Activated CD4-positive, alpha-beta T cell treated with anti-CD3 and anti-CD28 coated beads for 36 hours (primary cell): ENCODE measurements around the gene DAAM2. TPM values are rescaled to one million over a fixed set of nuclear protein-coding genes. Genes with fewer than 3 reads are reported as not detected.

ENCODE experiments used
- ATAC-seq: fragments of 200-7000 bp; cut with Tn5 transposase; one replicate; pipeline ENCODE4 v1.10.0; 2021; ENCODE audit warnings: mild to moderate bottlenecking, moderate library complexity
- CTCF ChIA-PET: fragments of 350-600 bp; sonication (Branson Sonifier 250); formaldehyde crosslinking; loops from one replicate; lab custom pipeline; 2021; ENCODE audit warnings: antibody characterized with exemption; lab: Charles Lee
- POLR2A ChIA-PET: fragments of 350-600 bp; sonication (Branson Sonifier 250); formaldehyde crosslinking; loops from one replicate; lab custom pipeline; 2021; ENCODE audit warnings: antibody characterized with exemption, inconsistent platforms; lab: Charles Lee
- DNase-seq: peaks from one replicate; pipeline ENCODE4 v3.0.0-alpha.2; 2020
- H3K27ac Mint-ChIP-seq: one replicate; pipeline ENCODE4 v1.8.0; 2021; ENCODE audit warnings: mixed read lengths
- H3K27me3 Mint-ChIP-seq: one replicate; pipeline ENCODE4 v1.8.0; 2021; ENCODE audit warnings: mixed read lengths
- H3K36me3 Mint-ChIP-seq: one replicate; pipeline ENCODE4 v1.8.0; 2021; ENCODE audit warnings: low read depth, mixed read lengths
- H3K4me1 Mint-ChIP-seq: one replicate; pipeline ENCODE4 v1.8.0; 2021; ENCODE audit warnings: mixed read lengths
- H3K4me3 Mint-ChIP-seq: one replicate; pipeline ENCODE4 v1.8.0; 2021; ENCODE audit warnings: mild to moderate bottlenecking, moderate library complexity, mixed read lengths
- H3K9me3 Mint-ChIP-seq: one replicate; pipeline ENCODE4 v1.8.0; 2021; ENCODE audit warnings: low read depth, mixed read lengths
- intact Hi-C, 2 experiments: fragments of 100-400 bp; cut with DNase I in 1 of 2; cut with micrococcal nuclease in 1 of 2; formaldehyde crosslinking; loops; one replicate each; pipeline versions ENCODE4 v1.14.2 to v1.15.1; 2022 to 2024; cut with DNase I, micrococcal nuclease
- total RNA-seq, 2 experiments: library from RNA; stranded (reverse); gene quantifications; one replicate each; pipeline ENCODE4 v1.2.3, GENCODE V29; 2021

DAAM2 gene
- total RNA-seq, 2 experiments from 2014 or later = not detected

DNA sequence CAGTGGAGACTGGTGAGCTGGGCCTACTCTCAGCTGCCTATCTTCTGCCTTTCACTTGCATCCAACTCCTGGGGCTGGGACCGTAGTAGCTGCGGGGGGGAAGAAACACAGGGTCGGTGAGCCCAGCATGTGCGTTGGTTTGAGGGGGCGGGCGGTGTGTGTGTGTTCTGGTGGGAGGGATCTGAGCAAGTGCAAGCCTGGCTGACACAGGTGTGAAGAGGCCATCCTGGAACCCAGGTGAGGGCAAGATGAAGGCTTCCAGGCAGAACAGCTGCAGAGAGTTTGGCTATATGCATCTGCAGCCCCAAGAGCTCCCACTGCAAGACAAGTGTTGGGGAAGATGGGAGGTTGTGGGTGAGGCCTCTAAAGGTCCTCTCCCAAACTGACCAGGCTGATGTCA lies 111.5 kb downstream of the DAAM2 start:
- Mint-ChIP-seq H3K36me3 (no peaks in the 10 kb centered on the region), H3K27me3 (peaks cover 2% of the 10 kb centered on the region), H3K27ac (no peak overlapping the region), H3K4me3 (no peak overlapping the region), H3K9me3 (no peaks in the 10 kb centered on the region), H3K4me1 (no peaks in the 10 kb centered on the region)
- intact Hi-C loops = no loop called here
- CTCF ChIA-PET = interaction anchor here (2.5 kb wide), 1 partner anchor 38 kb away, joined by 6 read pairs; no protein-coding TSS in a partner anchor
- POLR2A ChIA-PET = no interaction called here
- no peak for ATAC-seq
- no peak for DNase-seq

DNA sequence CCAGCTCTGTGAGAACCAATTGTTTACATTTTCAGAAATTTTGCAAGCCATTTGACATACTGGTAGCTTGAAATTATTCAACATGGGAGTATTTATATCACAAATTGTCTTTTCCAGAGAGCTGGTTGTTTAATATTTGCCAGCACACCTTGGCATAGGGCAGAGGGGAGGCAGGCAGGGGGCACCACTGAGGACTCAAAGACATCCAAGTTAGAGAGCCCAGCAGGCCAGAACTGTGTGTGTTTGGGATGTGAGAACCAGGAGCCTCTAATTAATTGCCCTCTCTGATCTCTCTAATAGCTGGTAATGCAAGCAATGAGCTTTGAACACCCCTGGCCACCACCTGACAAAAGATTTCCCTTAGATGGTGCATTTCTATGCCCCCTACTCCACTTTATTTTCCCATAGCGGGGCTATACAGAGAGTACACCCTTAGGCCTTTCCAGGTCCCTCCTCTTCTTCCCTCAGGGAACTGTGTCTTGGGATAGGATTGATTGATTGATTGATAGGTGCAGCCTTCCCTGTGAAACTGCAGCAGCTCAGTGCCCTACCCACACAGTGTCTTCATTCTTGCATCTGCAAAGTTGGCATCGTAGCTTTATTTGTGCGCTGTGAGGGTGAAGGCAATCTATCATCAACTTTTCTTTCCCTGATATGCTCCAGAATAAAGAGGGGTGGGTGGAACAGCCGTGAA lies 112.9 kb downstream of the DAAM2 start:
- H3K27me3 Mint-ChIP-seq = no peaks in the 10 kb centered on the region
- POLR2A ChIA-PET = no interaction called here
- intact Hi-C loops = no loop called here
- no peak overlapping the region for H3K4me3 Mint-ChIP-seq
- H3K4me1 Mint-ChIP-seq = no peaks in the 10 kb centered on the region
- DNase-seq (no peak), ATAC-seq (no peak)
- H3K36me3 Mint-ChIP-seq = no peaks in the 10 kb centered on the region
- no peak overlapping the region for H3K27ac Mint-ChIP-seq
- CTCF ChIA-PET = interaction anchor here (2.5 kb wide), 1 partner anchor 39 kb away, joined by 6 read pairs; no protein-coding TSS in a partner anchor
- no peaks in the 10 kb centered on the region for H3K9me3 Mint-ChIP-seq

DNA sequence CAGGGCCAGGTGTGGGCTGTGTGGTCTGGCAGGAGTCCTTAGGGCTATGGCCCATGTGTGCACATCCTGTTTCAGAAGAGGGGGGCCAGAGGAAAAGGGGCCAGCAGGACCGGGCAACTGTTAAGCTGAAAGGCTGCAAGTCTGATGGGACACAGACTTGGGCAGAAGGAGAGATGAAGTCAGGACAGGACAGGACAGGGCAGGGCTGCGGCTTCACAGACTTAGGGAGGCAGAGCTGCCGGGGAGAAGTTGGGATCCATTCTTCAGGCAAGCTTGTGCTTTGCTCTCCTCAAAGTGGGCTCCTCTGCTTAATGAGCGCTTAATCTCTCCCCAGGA lies 113.4 kb downstream of the DAAM2 start:
- H3K27me3 Mint-ChIP-seq = no peaks in the 10 kb centered on the region
- ATAC-seq = no peak
- CTCF ChIA-PET = no interaction called here

DNA sequence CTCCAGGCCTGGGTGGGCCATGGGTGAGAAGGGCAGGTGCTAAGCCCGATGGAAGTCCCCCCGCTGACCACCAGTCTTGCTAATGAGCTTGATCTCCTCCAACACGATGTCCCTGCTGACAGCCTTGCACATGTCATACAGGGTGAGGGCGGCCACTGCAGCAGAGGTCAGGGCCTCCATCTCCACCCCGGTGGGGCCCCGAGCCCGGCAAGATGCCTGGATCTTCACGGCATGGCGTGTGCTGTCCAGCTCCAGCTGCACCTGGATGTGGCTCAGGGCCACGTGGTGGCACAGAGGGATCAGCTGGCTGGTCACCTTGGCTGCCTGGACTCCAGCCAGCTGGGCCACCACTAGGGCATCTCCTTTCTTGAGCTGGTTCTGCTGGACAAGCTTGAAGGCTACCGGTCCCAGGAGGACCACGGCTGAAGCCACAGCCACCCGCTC lies 114.2 kb downstream of the DAAM2 start:
- Mint-ChIP-seq H3K36me3 (no peaks in the 10 kb centered on the region), H3K4me3 (no peak overlapping the region), H3K27ac (no peak overlapping the region), H3K4me1 (no peaks in the 10 kb centered on the region), H3K9me3 (no peaks in the 10 kb centered on the region), H3K27me3 (no peaks in the 10 kb centered on the region)
- intact Hi-C loops = no loop called here
- ATAC-seq = no peak
- POLR2A ChIA-PET = no interaction called here
- CTCF ChIA-PET = no interaction called here
- DNase-seq = no peak

More for the DNA sequence above, 113.4 kb downstream of the DAAM2 start:
- H3K36me3 Mint-ChIP-seq = no peaks in the 10 kb centered on the region
- intact Hi-C loops = no loop called here
- no peak overlapping the region for H3K27ac Mint-ChIP-seq
- no peaks in the 10 kb centered on the region for H3K9me3 Mint-ChIP-seq
- H3K4me3 Mint-ChIP-seq = no peak overlapping the region
- no peak for DNase-seq
- no peaks in the 10 kb centered on the region for H3K4me1 Mint-ChIP-seq
- POLR2A ChIA-PET = no interaction called here

DNA sequence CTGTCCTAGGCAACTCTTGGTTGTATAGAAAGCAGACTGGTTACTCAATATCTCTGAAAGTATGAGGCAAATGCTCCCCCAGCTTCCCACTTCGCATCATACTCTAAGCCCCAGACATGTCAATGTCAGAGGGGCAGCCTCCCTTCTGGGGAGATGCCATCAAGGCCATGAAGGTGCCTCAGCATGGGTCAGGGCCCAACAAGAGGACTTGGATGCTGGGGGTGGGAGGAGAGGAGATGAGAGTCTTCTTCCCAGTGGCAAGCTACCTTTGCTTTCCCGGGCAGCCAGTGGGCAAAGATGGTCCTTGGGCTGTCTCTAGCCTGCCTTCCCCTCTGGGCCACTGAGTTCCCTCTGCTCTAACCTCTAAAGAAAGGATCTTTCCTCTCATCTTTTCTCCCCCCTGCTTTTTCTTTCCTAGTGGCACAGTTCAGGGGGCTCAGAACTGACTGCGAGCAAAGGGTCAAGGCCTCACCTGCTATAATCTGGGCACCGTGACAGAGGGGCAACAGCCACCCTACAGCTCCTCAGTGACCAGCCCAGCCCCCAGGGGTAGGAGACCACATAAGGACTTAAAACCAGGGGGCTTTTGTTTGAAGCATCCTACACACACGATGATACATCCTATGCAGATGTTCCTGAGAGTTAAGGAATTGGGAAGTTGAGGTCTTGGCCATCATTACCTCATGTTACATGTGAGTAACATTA lies 115.8 kb downstream of the DAAM2 start:
- Mint-ChIP-seq H3K9me3 (no peaks in the 10 kb centered on the region), H3K27ac (no peak overlapping the region), H3K27me3 (no peaks in the 10 kb centered on the region), H3K36me3 (no peaks in the 10 kb centered on the region), H3K4me3 (no peak overlapping the region), H3K4me1 (no peaks in the 10 kb centered on the region)
- ATAC-seq (no peak), DNase-seq (no peak)
- POLR2A ChIA-PET = no interaction called here
- intact Hi-C loops = no loop called here
- CTCF ChIA-PET = interaction anchor here (0.8 kb wide), 1 partner anchor 19 kb away, joined by 3 read pairs; no protein-coding TSS in a partner anchor

DNA sequence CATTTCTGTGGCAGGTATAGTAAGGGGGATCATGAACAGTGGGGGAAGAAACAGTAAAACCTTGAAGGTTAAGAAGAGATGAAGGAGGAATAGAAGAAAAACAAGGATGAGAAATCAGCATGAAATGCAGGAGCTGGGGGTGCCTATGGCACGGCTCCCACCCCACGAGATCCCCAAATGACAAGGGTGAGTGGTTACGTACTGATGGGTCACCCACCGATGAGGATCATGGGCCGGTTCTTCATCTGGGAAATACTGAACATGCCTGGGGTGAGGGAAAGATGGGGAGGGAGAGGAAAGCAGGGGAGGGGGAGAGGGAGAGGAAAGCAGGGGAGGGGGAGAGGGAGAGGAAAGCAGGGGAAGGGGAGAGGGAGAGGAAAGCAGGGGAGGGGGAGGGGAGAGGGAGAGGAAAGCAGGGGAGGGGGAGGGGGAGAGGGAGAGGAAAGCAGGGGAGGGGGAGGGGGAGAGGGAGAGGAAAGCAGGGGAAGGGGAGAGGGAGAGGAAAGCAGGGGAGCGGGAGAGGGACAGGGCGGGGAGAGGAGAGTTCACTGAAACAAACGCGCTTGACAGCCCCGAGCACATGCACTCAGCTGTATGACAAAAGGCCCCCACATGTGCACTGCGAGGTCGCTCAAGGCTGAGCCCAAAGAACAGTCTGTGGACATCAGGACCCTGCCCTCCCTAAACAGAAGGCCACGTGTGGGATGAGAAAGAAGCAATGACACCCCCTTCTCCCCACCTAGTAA lies 116.8 kb downstream of the DAAM2 start:
- ATAC-seq = no peak
- H3K27me3 Mint-ChIP-seq = no peaks in the 10 kb centered on the region
- H3K4me1 Mint-ChIP-seq = no peaks in the 10 kb centered on the region
- DNase-seq = no peak
- no peaks in the 10 kb centered on the region for H3K36me3 Mint-ChIP-seq
- CTCF ChIA-PET = interaction anchor here (0.7 kb wide), 1 partner anchor 205 kb away, joined by 3 read pairs; no protein-coding TSS in a partner anchor
- POLR2A ChIA-PET = no interaction called here
- H3K27ac Mint-ChIP-seq = no peak overlapping the region
- intact Hi-C loops = no loop called here
- H3K9me3 Mint-ChIP-seq = no peaks in the 10 kb centered on the region
- H3K4me3 Mint-ChIP-seq = no peak overlapping the region

DNA sequence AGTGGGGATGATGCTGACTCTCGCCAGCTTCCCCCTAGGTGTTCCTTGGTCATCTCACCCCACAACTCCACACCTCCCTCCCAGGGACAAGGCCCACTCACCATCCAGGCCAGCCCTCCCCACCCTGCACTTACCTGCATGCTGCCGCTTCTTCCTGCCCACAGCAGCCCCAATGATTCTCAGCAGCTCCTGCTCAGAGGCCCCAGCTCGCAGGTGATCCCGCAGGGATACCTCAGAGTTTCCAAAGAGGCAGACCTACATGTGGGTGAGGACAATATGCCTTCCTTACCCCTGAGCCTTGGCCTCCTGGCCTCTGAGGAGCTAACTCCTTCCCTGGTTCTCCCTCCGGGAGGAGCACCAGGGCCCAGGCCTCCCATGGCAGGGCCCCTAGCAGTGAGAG lies 117.5 kb downstream of the DAAM2 start:
- ATAC-seq (no peak), DNase-seq (no peak)
- Mint-ChIP-seq H3K9me3 (no peaks in the 10 kb centered on the region), H3K4me3 (no peak overlapping the region), H3K27ac (no peak overlapping the region), H3K4me1 (no peaks in the 10 kb centered on the region), H3K27me3 (no peaks in the 10 kb centered on the region), H3K36me3 (no peaks in the 10 kb centered on the region)
- POLR2A ChIA-PET = no interaction called here
- CTCF ChIA-PET = interaction anchor here (0.7 kb wide), 1 partner anchor 205 kb away, joined by 3 read pairs; no protein-coding TSS in a partner anchor
- intact Hi-C loops = no loop called here

DNA sequence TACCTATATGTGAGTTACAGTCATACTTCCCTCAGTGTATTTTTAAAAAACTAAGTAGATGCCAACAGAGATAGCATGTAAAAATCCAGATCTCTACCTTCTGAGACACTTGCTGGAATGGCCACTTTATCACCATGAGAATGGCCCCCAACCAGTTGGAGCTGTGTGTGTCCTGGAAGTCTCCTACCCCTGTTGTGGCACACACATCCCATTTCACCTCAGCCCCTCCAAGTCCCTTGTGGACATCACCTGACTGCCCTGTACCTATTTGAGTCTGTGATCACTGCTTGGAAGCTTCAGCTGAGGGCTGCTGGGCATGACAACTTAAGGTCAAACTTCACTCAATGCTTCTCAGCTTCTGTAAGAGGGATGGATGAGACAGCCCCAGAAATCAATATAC lies 118.0 kb downstream of the DAAM2 start:
- Mint-ChIP-seq H3K4me3 (no peak overlapping the region), H3K27me3 (no peaks in the 10 kb centered on the region), H3K4me1 (no peaks in the 10 kb centered on the region), H3K27ac (no peak overlapping the region), H3K36me3 (peaks cover 3% of the 10 kb centered on the region), H3K9me3 (no peaks in the 10 kb centered on the region)
- intact Hi-C loops = no loop called here
- ChIA-PET CTCF (no interaction called here), POLR2A (no interaction called here)
- DNase-seq (no peak), ATAC-seq (no peak)

DNA sequence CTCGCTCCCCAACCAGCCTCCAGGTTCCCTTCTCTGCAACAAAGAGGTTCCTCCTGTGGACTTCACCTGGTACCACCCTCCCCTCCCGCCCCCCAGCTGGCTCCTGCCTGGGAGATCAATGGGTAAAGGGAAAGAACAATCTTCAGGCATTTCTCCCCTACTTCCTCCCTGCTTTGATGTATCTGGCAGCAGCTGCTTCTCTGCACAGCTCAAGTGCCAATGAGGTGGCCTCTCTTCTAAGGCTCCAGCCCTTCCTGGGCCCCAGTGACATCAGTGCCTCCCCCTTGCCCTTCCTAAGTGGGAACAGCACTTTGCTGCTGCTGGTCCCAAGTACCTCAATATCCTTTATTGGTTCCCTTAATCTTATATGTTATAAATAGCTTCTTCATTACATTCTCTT lies 118.6 kb downstream of the DAAM2 start:
- ChIA-PET CTCF (no interaction called here), POLR2A (no interaction called here)
- Mint-ChIP-seq H3K9me3 (no peaks in the 10 kb centered on the region), H3K36me3 (peaks cover 3% of the 10 kb centered on the region), H3K27ac (no peak overlapping the region), H3K4me1 (no peaks in the 10 kb centered on the region), H3K27me3 (no peaks in the 10 kb centered on the region), H3K4me3 (no peak overlapping the region)
- intact Hi-C loops = no loop called here
- DNase-seq (no peak), ATAC-seq (no peak)

DNA sequence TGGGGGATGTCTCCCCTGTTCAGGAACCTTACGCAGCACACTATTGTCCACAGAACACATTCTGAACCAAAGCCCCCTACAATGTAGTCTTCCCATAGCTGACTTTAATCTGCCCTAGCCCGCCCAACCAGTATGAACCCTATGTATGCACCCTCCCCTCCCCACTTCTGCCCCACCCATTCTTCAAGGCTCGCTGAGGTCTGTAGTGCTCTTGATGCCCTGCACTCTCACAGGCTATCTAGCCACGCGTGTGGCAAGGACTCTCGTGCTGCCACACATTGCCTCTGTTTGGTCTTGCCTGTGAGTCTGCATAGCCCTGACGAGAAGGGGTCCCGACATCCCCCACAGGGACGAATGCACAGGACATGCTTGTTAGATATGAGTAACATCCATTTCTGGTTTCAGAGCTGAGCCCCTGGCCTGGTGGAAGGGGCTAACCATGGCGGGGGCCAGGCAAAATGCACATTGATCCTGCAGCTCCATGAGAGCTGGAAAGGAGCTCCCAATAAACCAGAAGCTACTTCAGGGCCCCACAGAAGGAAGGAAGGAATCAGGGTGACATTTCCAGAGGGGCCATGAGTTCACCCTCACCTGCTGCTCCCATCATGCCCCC lies 119.4 kb downstream of the DAAM2 start:
- Mint-ChIP-seq H3K9me3 (no peaks in the 10 kb centered on the region), H3K36me3 (peaks cover 5% of the 10 kb centered on the region), H3K27me3 (no peaks in the 10 kb centered on the region), H3K4me3 (no peak overlapping the region), H3K27ac (no peak overlapping the region), H3K4me1 (no peaks in the 10 kb centered on the region)
- ChIA-PET CTCF (no interaction called here), POLR2A (no interaction called here)
- DNase-seq (no peak), ATAC-seq (no peak)
- intact Hi-C loops = no loop called here

DNA sequence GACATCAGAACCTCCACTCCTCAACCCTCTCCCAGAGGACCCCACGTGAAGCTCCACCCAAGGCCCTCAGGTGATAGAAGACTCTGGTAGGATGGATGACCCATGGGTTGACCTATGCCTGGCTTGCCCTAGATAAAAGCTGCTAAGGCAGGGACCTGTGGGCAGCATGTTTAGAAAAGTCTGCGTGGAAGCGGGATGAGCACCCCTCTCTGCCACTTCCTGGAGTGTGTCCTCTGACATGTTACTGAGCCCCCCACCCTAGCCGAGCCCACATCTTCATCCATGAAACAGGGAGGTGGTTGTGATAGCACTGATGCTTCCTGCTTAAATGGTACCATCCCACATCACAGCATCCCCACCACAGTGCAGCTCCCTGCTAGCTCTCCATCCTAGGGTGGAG lies 120.3 kb downstream of the DAAM2 start:
- peaks cover 7% of the 10 kb centered on the region for H3K36me3 Mint-ChIP-seq
- POLR2A ChIA-PET = no interaction called here
- H3K4me1 Mint-ChIP-seq = no peaks in the 10 kb centered on the region
- intact Hi-C loops = no loop called here
- no peaks in the 10 kb centered on the region for H3K9me3 Mint-ChIP-seq
- no peak for DNase-seq
- H3K27ac Mint-ChIP-seq = no peak overlapping the region
- CTCF ChIA-PET = interaction anchor here (0.6 kb wide), 1 partner anchor 46 kb away, joined by 4 read pairs; no protein-coding TSS in a partner anchor
- no peak for ATAC-seq
- H3K27me3 Mint-ChIP-seq = no peaks in the 10 kb centered on the region
- no peak overlapping the region for H3K4me3 Mint-ChIP-seq
